ENCODE data around the gene MAPK10. TPM values are rescaled to one million over a fixed set of nuclear protein-coding genes. Genes with fewer than 3 reads are reported as not detected.

Gene MAPK10
- total and polyA plus RNA-seq, 2 experiments from 2014 or later = 5.9 to 14.8 TPM

GRCh38 chr4:86129546-86129945 lies 230.3 kb downstream of the MAPK10 start:
- no peaks in the 10 kb centered on the region for H3K27me3 ChIP-seq
- H3K36me3 ChIP-seq (replicated peaks; ENCODE audit: insufficient read depth, low read depth) = no peaks in the 10 kb centered on the region
- H3K4me2 ChIP-seq = no peak overlapping the region
- 63% methylated on average over 2 of the region's 2 CpGs for WGBS (ENCODE audit: low lambda C conversion rate, missing lambda C conversion rate)
- no peak overlapping the region for H3K27ac ChIP-seq
- DNase-seq (ENCODE audit: low spot score) = no peak
- TF ChIP-seq EZH2 (IDR thresholded peaks at IDR 0.05; ENCODE audit: borderline replicate concordance) (no peak), EZH2phosphoT487 (IDR thresholded peaks at IDR 0.05; ENCODE audit: low read depth, severe bottlenecking, unreplicated experiment) (no peak), CTCF (IDR thresholded peaks at IDR 0.05; ENCODE audit: poor library complexity) (no peak)
- H3K79me2 ChIP-seq = no peaks in the 10 kb centered on the region
- no peak overlapping the region for H2AFZ ChIP-seq
- H3K9me2 ChIP-seq (replicated peaks; ENCODE audit: insufficient read depth) = no peaks in the 10 kb centered on the region
- no peaks in the 10 kb centered on the region for H4K20me1 ChIP-seq (ENCODE audit: insufficient read depth, poor library complexity, severe bottlenecking)
- no peak overlapping the region for H3K4me3 ChIP-seq
- no peaks in the 10 kb centered on the region for H3K4me1 ChIP-seq (ENCODE audit: insufficient read depth)
- no peaks in the 10 kb centered on the region for H3K9me3 ChIP-seq (ENCODE audit: low read depth)

- Histone ChIP-seq H3K9me3 (ENCODE audit: low read depth) (no peaks in the 10 kb centered on the region), H3K27me3 (no peaks in the 10 kb centered on the region), H3K27ac (no peak overlapping the region), H3K4me3 (no peak overlapping the region), H3K9me2 (replicated peaks; ENCODE audit: insufficient read depth) (no peaks in the 10 kb centered on the region), H4K20me1 (ENCODE audit: insufficient read depth, poor library complexity, severe bottlenecking) (no peaks in the 10 kb centered on the region), H2AFZ (no peak overlapping the region), H3K4me1 (ENCODE audit: insufficient read depth) (no peaks in the 10 kb centered on the region), H3K36me3 (replicated peaks; ENCODE audit: insufficient read depth, low read depth) (no peaks in the 10 kb centered on the region), H3K4me2 (no peak overlapping the region), H3K79me2 (no peaks in the 10 kb centered on the region)
- TF ChIP-seq CTCF (IDR thresholded peaks at IDR 0.05; ENCODE audit: poor library complexity) (no peak), EZH2phosphoT487 (IDR thresholded peaks at IDR 0.05; ENCODE audit: low read depth, severe bottlenecking, unreplicated experiment) (no peak), EZH2 (IDR thresholded peaks at IDR 0.05; ENCODE audit: borderline replicate concordance) (no peak)
- no peak for DNase-seq (ENCODE audit: low spot score)
Observed at GRCh38 chr4:86122404-86122803, 237.4 kb downstream of the MAPK10 start.

- Histone ChIP-seq H3K27ac (no peak overlapping the region), H3K9me3 (ENCODE audit: low read depth) (no peaks in the 10 kb centered on the region), H4K20me1 (ENCODE audit: insufficient read depth, poor library complexity, severe bottlenecking) (no peaks in the 10 kb centered on the region), H3K4me3 (no peak overlapping the region), H3K36me3 (replicated peaks; ENCODE audit: insufficient read depth, low read depth) (no peaks in the 10 kb centered on the region), H2AFZ (no peak overlapping the region), H3K9me2 (replicated peaks; ENCODE audit: insufficient read depth) (no peaks in the 10 kb centered on the region), H3K4me1 (ENCODE audit: insufficient read depth) (no peaks in the 10 kb centered on the region), H3K79me2 (no peaks in the 10 kb centered on the region), H3K4me2 (no peak overlapping the region), H3K27me3 (no peaks in the 10 kb centered on the region)
- no peak for DNase-seq (ENCODE audit: low spot score)
- TF ChIP-seq CTCF (IDR thresholded peaks at IDR 0.05; ENCODE audit: poor library complexity) (no peak), EZH2phosphoT487 (IDR thresholded peaks at IDR 0.05; ENCODE audit: low read depth, severe bottlenecking, unreplicated experiment) (no peak), EZH2 (IDR thresholded peaks at IDR 0.05; ENCODE audit: borderline replicate concordance) (no peak)
Observed at GRCh38 chr4:86118711-86119110, 241.1 kb downstream of the MAPK10 start.

- H2AFZ ChIP-seq = no peak overlapping the region
- DNase-seq (ENCODE audit: low spot score) = peak; percentile 7
- H3K27me3 ChIP-seq = no peaks in the 10 kb centered on the region
- H4K20me1 ChIP-seq (ENCODE audit: insufficient read depth, poor library complexity, severe bottlenecking) = no peaks in the 10 kb centered on the region
- no peak overlapping the region for H3K4me2 ChIP-seq
- TF ChIP-seq EZH2 (IDR thresholded peaks at IDR 0.05; ENCODE audit: borderline replicate concordance) (no peak), EZH2phosphoT487 (IDR thresholded peaks at IDR 0.05; ENCODE audit: low read depth, severe bottlenecking, unreplicated experiment) (no peak), CTCF (IDR thresholded peaks at IDR 0.05; ENCODE audit: poor library complexity) (no peak)
- H3K36me3 ChIP-seq (replicated peaks; ENCODE audit: insufficient read depth, low read depth) = no peaks in the 10 kb centered on the region
- no peaks in the 10 kb centered on the region for H3K79me2 ChIP-seq
- no peaks in the 10 kb centered on the region for H3K9me3 ChIP-seq (ENCODE audit: low read depth)
- no peaks in the 10 kb centered on the region for H3K9me2 ChIP-seq (replicated peaks; ENCODE audit: insufficient read depth)
- H3K4me3 ChIP-seq = no peak overlapping the region
- H3K4me1 ChIP-seq (ENCODE audit: insufficient read depth) = no peaks in the 10 kb centered on the region
- no peak overlapping the region for H3K27ac ChIP-seq
- WGBS (ENCODE audit: low lambda C conversion rate, missing lambda C conversion rate) = 68% methylated on average over 2 of the region's 2 CpGs
Observed at GRCh38 chr4:86117705-86118302, 242.0 kb downstream of the MAPK10 start.

Measured in hepatocyte (in vitro differentiated cells).